OCI-LY7 (cell line): Measurements from ENCODE around the gene SARDH. TPM values are rescaled to one million over a fixed set of nuclear protein-coding genes. Genes with fewer than 3 reads are reported as not detected.

Experiments used
- BruUV-seq: library from RNA; stranded (reverse); fragments of 400-500 nt; replicated peaks from 2 replicates; lab custom pipeline; 2021; lab: Mats Ljungman, UMichigan
- CTCF ChIA-PET: fragments of 300-600 bp; sonication (Branson Sonifier 250); formaldehyde crosslinking; loops from one replicate; lab custom pipeline; 2022; ENCODE audit warnings: antibody characterized with exemption; ENCODE audit not compliant: unreplicated experiment; lab: Charles Lee
- POLR2A ChIA-PET: fragments of 300-600 bp; sonication (Branson Sonifier 250); formaldehyde crosslinking; loops from one replicate; lab custom pipeline; 2022; ENCODE audit warnings: antibody characterized with exemption; lab: Charles Lee
- DNase-seq: peaks from one replicate; pipeline ENCODE4 v3.0.0-alpha.2; 2015; ENCODE audit warnings: low spot score
- H2AFZ ChIP-seq: fragments of 200-600 bp; sonication (generic), shearing (Covaris generic); 2 replicates; pipeline ENCODE4 v1.6.1; 2014; ENCODE audit warnings: mild to moderate bottlenecking, antibody characterized with exemption, low read length, moderate library complexity
- H3K27ac ChIP-seq: fragments of 200-600 bp; sonication (generic); 2 replicates; pipeline ENCODE4 v1.5.1; 2014; ENCODE audit warnings: mixed run types, low read depth, mild to moderate bottlenecking, moderate library complexity, low read length, inconsistent platforms; ENCODE audit not compliant: poor library complexity, severe bottlenecking
- H3K36me3 ChIP-seq: fragments of 200-600 bp; sonication (generic); 2 replicates; pipeline ENCODE4 v1.6.1; 2014; ENCODE audit warnings: mild to moderate bottlenecking, antibody characterized with exemption, low read length, moderate library complexity, mixed read lengths; ENCODE audit not compliant: insufficient read depth
- H3K4me1 ChIP-seq: fragments of 200-600 bp; sonication (generic); 2 replicates; pipeline ENCODE4 v1.5.1; 2014; ENCODE audit warnings: mild to moderate bottlenecking, low read length; ENCODE audit not compliant: insufficient read depth, poor library complexity, severe bottlenecking
- H3K4me2 ChIP-seq: fragments of 200-600 bp; sonication (generic); 2 replicates; pipeline ENCODE4 v1.6.1; 2014; ENCODE audit warnings: mild to moderate bottlenecking, low read length
- H3K4me3 ChIP-seq: fragments of 200-600 bp; sonication (generic); 2 replicates; pipeline ENCODE4 v1.5.1; 2014; ENCODE audit warnings: mild to moderate bottlenecking, low read depth, low read length; ENCODE audit not compliant: poor library complexity, severe bottlenecking
- H3K79me2 ChIP-seq: fragments of 200-600 bp; sonication (generic); 2 replicates; pipeline ENCODE4 v1.6.1; 2016; ENCODE audit warnings: low read depth, mild to moderate bottlenecking, low read length, moderate library complexity, mixed read lengths; ENCODE audit not compliant: insufficient read depth
- H3K9me2 ChIP-seq: fragments of 200-600 bp; sonication (generic); 2 replicates; pipeline ENCODE4 v1.6.1; 2016; ENCODE audit warnings: mild to moderate bottlenecking, low read length, mixed read lengths; ENCODE audit not compliant: insufficient read depth
- H3K9me3 ChIP-seq: fragments of 200-600 bp; sonication (generic); 2 replicates; pipeline ENCODE4 v1.6.1; 2014; ENCODE audit warnings: mild to moderate bottlenecking, mixed run types, low read length, mixed read lengths
- H4K20me1 ChIP-seq: fragments of 200-600 bp; sonication (generic); 2 replicates; pipeline ENCODE4 v1.6.1; 2014; ENCODE audit warnings: mild to moderate bottlenecking, antibody characterized with exemption, low read length, moderate library complexity, mixed read lengths; ENCODE audit not compliant: insufficient read depth
- EZH2phosphoT487 ChIP-seq: fragments of 200-600 bp; sonication (generic); IDR thresholded peaks from 2 replicates; pipeline ENCODE4 v1.6.1; 2018; ENCODE audit warnings: low read depth, borderline replicate concordance, mild to moderate bottlenecking, mixed run types, antibody characterized with exemption, low read length, moderate library complexity, mixed read lengths
- intact Hi-C: fragments of 100-400 bp; cut with micrococcal nuclease; formaldehyde crosslinking; loops from one replicate; pipeline ENCODE4 v1.10.0; 2022; ENCODE audit not compliant: unreplicated experiment
- total RNA-seq, 2 experiments: library from RNA; depleted of rRNA in 1 of 2; stranded (reverse); fragments of >200 nt in 1 of 2; shearing (Covaris generic) in 1 of 2; gene quantifications; 2 replicates each; pipeline ENCODE4 v1.2.3, GENCODE V29; 2014 to 2022
- TF ChIP-seq, protein P1 (sequence below): fragments of 200-600 bp; sonication (generic); conservative IDR thresholded peaks from 2 replicates; pipeline ENCODE4 v1.5.1; 2014; ENCODE audit warnings: mild to moderate bottlenecking, antibody characterized with exemption, low read length, moderate library complexity, mixed read lengths

SARDH gene
- total RNA-seq, 2 experiments from 2014 or later: 42.8 to 60.8 TPM

DNA sequence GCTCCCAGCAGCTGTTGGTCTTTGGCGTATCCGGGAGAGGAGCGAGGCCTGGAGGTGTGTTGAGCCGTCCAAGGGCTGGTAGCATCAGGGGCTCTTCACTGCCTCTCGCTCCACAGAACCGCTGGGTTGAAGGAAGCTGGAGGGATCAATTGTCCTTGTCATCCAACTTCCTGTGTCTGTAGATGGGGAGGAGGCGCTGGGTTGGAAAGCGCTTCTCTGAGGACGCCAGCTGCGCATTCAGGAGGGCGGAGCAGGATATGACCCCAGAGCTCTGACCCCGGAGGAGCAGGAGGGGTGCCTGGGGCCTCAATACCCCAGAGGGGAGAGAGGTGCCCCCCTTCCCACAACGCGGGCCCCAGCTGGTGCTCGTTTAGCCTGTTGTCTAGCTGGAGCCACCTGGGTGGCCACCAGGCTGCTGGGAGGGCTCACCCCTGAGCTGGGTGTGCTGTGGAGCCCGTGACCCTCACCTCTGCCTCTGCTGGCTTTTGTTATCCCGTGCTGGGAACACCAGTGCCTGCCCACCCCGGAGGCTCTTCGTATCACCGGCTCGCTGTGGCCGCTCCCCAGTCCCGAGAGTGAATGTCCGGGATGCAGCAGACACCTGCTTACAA is 104.0 kb downstream of the SARDH start:
- no peak overlapping the region for H2AFZ ChIP-seq
- H3K9me3 ChIP-seq: no peaks in the 10 kb centered on the region
- H3K9me2 ChIP-seq: no peaks in the 10 kb centered on the region
- BruUV-seq: no TSS peak
- POLR2A ChIA-PET: no interaction called here
- CTCF ChIA-PET: no interaction called here
- no peaks in the 10 kb centered on the region for H3K79me2 ChIP-seq
- H3K27ac ChIP-seq: no peak overlapping the region
- intact Hi-C loops: no loop called here
- H3K36me3 ChIP-seq: no peaks in the 10 kb centered on the region
- H4K20me1 ChIP-seq: no peaks in the 10 kb centered on the region
- no peak overlapping the region for H3K4me2 ChIP-seq
- no peak for DNase-seq
- TF ChIP-seq, protein P1, sequence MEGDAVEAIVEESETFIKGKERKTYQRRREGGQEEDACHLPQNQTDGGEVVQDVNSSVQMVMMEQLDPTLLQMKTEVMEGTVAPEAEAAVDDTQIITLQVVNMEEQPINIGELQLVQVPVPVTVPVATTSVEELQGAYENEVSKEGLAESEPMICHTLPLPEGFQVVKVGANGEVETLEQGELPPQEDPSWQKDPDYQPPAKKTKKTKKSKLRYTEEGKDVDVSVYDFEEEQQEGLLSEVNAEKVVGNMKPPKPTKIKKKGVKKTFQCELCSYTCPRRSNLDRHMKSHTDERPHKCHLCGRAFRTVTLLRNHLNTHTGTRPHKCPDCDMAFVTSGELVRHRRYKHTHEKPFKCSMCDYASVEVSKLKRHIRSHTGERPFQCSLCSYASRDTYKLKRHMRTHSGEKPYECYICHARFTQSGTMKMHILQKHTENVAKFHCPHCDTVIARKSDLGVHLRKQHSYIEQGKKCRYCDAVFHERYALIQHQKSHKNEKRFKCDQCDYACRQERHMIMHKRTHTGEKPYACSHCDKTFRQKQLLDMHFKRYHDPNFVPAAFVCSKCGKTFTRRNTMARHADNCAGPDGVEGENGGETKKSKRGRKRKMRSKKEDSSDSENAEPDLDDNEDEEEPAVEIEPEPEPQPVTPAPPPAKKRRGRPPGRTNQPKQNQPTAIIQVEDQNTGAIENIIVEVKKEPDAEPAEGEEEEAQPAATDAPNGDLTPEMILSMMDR: no peak
- no peak for TF ChIP-seq EZH2phosphoT487
- no peak overlapping the region for H3K4me3 ChIP-seq
- H3K4me1 ChIP-seq: no peaks in the 10 kb centered on the region

DNA sequence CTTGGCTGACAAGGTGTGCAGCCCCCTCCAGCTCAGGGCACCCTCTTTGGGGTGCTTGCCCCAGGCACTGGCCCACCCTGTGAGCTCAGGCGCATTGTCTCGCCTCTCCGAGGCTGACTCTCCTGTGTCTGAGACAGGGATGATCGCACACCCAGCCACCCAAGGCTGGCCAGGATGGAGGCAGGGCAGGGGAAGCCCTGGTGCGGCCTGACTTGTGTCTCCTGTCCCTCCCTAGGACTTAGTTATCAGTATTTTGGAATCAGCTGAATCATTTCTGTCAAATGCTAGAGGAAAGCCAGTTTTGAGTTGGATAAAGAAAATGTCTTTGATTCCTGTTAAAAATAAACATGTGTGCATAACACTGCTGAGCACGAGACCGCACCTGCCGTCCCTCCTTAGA is 104.5 kb downstream of the SARDH start:
- no peak for DNase-seq
- TF ChIP-seq, protein P1: no peak
- no peak for TF ChIP-seq EZH2phosphoT487
- H3K4me3 ChIP-seq: no peak overlapping the region
- no peaks in the 10 kb centered on the region for H3K9me3 ChIP-seq
- H3K79me2 ChIP-seq: no peaks in the 10 kb centered on the region
- no peaks in the 10 kb centered on the region for H3K36me3 ChIP-seq
- intact Hi-C loops: no loop called here
- ChIA-PET POLR2A (no interaction called here), CTCF (no interaction called here)
- H2AFZ ChIP-seq: no peak overlapping the region
- no peak overlapping the region for H3K4me2 ChIP-seq
- H4K20me1 ChIP-seq: no peaks in the 10 kb centered on the region
- no peak overlapping the region for H3K27ac ChIP-seq
- no peaks in the 10 kb centered on the region for H3K4me1 ChIP-seq
- H3K9me2 ChIP-seq: no peaks in the 10 kb centered on the region
- no TSS peak for BruUV-seq

DNA sequence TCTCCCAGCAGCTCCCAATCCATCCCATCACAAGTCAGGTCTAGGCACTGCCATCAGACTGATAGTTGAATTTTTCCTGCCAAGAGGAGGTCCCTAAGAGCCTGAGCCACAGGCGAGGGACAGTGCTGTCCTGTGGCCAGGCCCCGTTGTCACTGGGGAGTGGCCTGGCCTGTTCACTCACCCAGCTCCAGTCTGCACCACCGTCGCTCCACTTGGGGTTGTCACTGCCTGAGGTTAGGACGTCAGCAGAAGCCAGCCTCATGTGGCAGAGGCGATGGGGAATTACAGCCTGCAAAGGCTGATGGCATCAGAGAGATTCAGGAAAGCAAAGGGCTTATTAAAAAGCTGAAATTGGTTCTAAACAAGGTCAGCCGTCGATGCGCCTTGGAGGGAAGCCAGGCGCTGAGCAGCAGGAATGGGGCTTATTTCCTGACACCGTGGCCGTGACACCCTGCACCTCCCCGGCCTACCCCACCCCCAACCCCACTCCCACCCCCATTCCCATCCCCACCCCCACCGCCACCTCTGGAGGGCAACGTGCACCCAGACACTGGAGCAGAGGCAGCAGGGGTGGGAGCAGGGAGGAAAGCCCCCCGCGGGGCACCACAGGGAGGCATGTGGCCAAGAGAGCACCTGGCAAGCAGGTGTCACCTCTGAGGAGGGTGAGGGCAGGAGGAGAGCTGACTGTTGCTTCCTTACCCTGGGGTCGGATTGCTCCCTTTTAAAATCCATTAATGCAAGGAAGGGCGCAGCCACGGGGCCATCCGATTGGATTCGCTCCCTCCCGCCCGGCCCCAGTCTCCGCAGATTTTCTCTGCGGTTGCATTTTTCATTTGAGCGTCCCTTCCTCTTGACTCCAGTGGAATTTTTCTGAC is 105.1 kb downstream of the SARDH start:
- BruUV-seq: no TSS peak
- CTCF ChIA-PET: no interaction called here
- H3K79me2 ChIP-seq: no peaks in the 10 kb centered on the region
- no peaks in the 10 kb centered on the region for H3K4me1 ChIP-seq
- H3K9me2 ChIP-seq: no peaks in the 10 kb centered on the region
- no peak for DNase-seq
- POLR2A ChIA-PET: no interaction called here
- intact Hi-C loops: no loop called here
- H4K20me1 ChIP-seq: no peaks in the 10 kb centered on the region
- TF ChIP-seq, protein P1: no peak
- TF ChIP-seq EZH2phosphoT487: no peak
- H3K4me3 ChIP-seq: no peak overlapping the region
- no peak overlapping the region for H2AFZ ChIP-seq
- no peak overlapping the region for H3K27ac ChIP-seq
- no peaks in the 10 kb centered on the region for H3K36me3 ChIP-seq
- no peak overlapping the region for H3K4me2 ChIP-seq
- no peaks in the 10 kb centered on the region for H3K9me3 ChIP-seq
